Activated CD4-positive, alpha-beta T cell treated with anti-CD3 and anti-CD28 coated beads, Interleukin-2, amount 10 ng/mL, durations not matched to agents 7 days and 5 days (primary cell): ENCODE data around the gene PAGE4. TPM values are rescaled to one million over a fixed set of nuclear protein-coding genes. Genes with fewer than 3 reads are reported as not detected.

Experiments
- CTCF ChIA-PET: fragments of 350-600 bp; sonication (Branson Sonifier 250); formaldehyde crosslinking; loops from one replicate; lab custom pipeline; 2021; ENCODE audit warnings: antibody characterized with exemption; lab: Charles Lee
- POLR2A ChIA-PET: fragments of 350-600 bp; sonication (Branson Sonifier 250); formaldehyde crosslinking; loops from one replicate; lab custom pipeline; 2021; ENCODE audit warnings: antibody characterized with exemption; lab: Charles Lee
- DNase-seq: peaks from one replicate; pipeline ENCODE4 v3.0.0-alpha.2; 2020
- H3K27ac Mint-ChIP-seq: one replicate; pipeline ENCODE4 v1.8.0; 2021; ENCODE audit warnings: mild to moderate bottlenecking, moderate library complexity, mixed read lengths
- H3K27me3 Mint-ChIP-seq: one replicate; pipeline ENCODE4 v1.8.0; 2021; ENCODE audit warnings: mixed read lengths
- H3K36me3 Mint-ChIP-seq: one replicate; pipeline ENCODE4 v1.8.0; 2021; ENCODE audit warnings: low read depth, mixed read lengths
- H3K4me1 Mint-ChIP-seq: one replicate; pipeline ENCODE4 v1.8.0; 2021; ENCODE audit warnings: mixed read lengths
- H3K4me3 Mint-ChIP-seq: one replicate; pipeline ENCODE4 v1.8.0; 2021; ENCODE audit warnings: mild to moderate bottlenecking, moderate library complexity, mixed read lengths
- H3K9me3 Mint-ChIP-seq: one replicate; pipeline ENCODE4 v1.8.0; 2021; ENCODE audit warnings: mixed read lengths
- total RNA-seq, 2 experiments: library from RNA; stranded (reverse); gene quantifications; one replicate each; pipeline ENCODE4 v1.2.3, GENCODE V29; 2021

The PAGE4 gene
- not detected for total RNA-seq

GRCh38 chrX:49829016-49829415 lies at the start of gene PAGE4:
Gene PAGE4, plus strand, starts transcription at chrX:49829303. Its CDS starts 1,126 bp downstream, at chrX:49830429.
- no peak within 1 kb of the TSS for H3K27ac Mint-ChIP-seq
- no peak within 1 kb of the TSS for H3K4me3 Mint-ChIP-seq
- DNase-seq: no peak
- no peaks in the 10 kb centered on the region for H3K9me3 Mint-ChIP-seq
- no peaks in the 10 kb centered on the region for H3K36me3 Mint-ChIP-seq
- H3K27me3 Mint-ChIP-seq: peaks cover 4% of the 10 kb centered on the region
- POLR2A ChIA-PET: no interaction called here
- no peaks in the 10 kb centered on the region for H3K4me1 Mint-ChIP-seq
- CTCF ChIA-PET: no interaction called here

DNA sequence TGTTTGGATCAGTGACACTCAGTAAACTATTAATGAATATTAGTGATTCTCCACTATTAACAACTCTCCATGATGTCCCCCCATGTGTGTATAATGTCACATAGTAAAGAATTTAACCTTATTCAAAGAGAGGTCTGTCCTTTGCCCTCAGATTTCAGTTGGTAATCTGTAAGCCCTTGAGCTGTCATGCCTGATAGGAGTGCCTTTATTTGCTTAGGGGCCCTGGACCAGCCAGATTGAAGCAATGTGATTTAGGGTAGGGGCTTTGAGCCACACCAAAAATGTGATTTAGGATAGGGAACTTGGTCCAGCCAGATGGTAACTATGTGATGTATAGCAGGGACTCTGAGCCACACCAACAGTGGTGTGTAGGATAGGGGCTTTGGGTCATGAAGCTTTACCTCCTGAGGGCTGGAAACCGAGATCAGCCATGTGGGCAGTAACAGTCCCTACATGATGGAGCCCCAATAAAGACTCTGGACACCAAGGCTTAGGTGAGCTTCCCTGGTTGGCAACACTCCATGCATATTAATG lies 44.3 kb upstream of the PAGE4 start:
- Mint-ChIP-seq H3K27me3 (no peaks in the 10 kb centered on the region), H3K9me3 (no peaks in the 10 kb centered on the region)

GRCh38 chrX:49792376-49792775 lies 36.7 kb upstream of the PAGE4 start:
- no peak for DNase-seq
- H3K4me3 Mint-ChIP-seq: no peak overlapping the region
- peaks cover under 1% of the 10 kb centered on the region for H3K27me3 Mint-ChIP-seq
- H3K27ac Mint-ChIP-seq: no peak overlapping the region
- POLR2A ChIA-PET: no interaction called here
- no peaks in the 10 kb centered on the region for H3K9me3 Mint-ChIP-seq
- H3K4me1 Mint-ChIP-seq: no peaks in the 10 kb centered on the region
- CTCF ChIA-PET: no interaction called here
- no peaks in the 10 kb centered on the region for H3K36me3 Mint-ChIP-seq

More for the DNA sequence above, 44.3 kb upstream of the PAGE4 start:
- DNase-seq: no peak
- Mint-ChIP-seq H3K27ac (no peak overlapping the region), H3K36me3 (no peaks in the 10 kb centered on the region), H3K4me3 (no peak overlapping the region), H3K4me1 (no peaks in the 10 kb centered on the region)
- ChIA-PET POLR2A (no interaction called here), CTCF (no interaction called here)

DNA sequence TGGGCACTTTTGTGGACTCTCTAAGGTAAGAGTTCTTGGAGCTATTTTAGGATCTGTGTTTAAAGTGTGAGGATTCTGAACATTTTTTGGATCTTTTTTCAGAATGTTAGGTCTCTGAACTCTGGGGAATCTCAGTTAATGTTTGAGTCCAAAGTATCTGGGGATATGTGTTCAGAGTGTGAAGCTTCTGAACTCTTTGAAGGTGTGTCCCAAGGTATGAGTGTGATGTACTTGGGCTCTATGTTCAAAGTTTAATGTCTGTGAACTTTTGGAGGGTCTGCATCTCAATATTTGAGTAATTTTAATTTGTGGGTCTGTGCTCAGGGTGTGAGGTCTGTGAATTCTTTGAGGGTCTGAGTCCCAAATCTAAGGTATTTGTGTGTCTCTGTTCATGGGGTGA lies 35.4 kb upstream of the PAGE4 start:
- Mint-ChIP-seq H3K36me3 (no peaks in the 10 kb centered on the region), H3K9me3 (no peaks in the 10 kb centered on the region), H3K27ac (no peak overlapping the region), H3K4me3 (no peak overlapping the region), H3K4me1 (no peaks in the 10 kb centered on the region), H3K27me3 (peaks cover 2% of the 10 kb centered on the region)
- DNase-seq: no peak
- ChIA-PET CTCF (no interaction called here), POLR2A (no interaction called here)

DNA sequence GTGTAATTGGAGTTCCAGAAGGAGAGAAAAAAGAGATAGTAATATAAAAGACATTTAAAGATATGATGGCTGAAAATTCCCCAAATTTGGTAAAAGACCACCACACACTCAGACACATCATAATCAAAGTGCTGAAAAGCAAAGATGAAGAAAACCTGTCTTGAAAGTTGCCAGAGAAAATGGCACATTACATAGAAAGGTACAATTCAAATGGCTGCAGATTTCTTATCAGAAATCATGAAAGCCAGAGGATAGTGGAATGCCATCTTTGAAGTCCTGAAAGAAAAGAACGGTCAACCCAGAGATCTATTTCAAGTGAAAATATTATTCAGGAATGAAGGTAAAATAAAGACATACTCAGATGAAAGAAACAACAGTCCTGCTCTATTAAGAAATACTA lies 29.3 kb upstream of the PAGE4 start:
- no peaks in the 10 kb centered on the region for H3K36me3 Mint-ChIP-seq
- no peak overlapping the region for H3K4me3 Mint-ChIP-seq
- H3K4me1 Mint-ChIP-seq: no peaks in the 10 kb centered on the region
- H3K27ac Mint-ChIP-seq: no peak overlapping the region
- DNase-seq: no peak
- POLR2A ChIA-PET: no interaction called here
- H3K9me3 Mint-ChIP-seq: no peaks in the 10 kb centered on the region
- H3K27me3 Mint-ChIP-seq: peaks cover 4% of the 10 kb centered on the region
- CTCF ChIA-PET: no interaction called here

DNA sequence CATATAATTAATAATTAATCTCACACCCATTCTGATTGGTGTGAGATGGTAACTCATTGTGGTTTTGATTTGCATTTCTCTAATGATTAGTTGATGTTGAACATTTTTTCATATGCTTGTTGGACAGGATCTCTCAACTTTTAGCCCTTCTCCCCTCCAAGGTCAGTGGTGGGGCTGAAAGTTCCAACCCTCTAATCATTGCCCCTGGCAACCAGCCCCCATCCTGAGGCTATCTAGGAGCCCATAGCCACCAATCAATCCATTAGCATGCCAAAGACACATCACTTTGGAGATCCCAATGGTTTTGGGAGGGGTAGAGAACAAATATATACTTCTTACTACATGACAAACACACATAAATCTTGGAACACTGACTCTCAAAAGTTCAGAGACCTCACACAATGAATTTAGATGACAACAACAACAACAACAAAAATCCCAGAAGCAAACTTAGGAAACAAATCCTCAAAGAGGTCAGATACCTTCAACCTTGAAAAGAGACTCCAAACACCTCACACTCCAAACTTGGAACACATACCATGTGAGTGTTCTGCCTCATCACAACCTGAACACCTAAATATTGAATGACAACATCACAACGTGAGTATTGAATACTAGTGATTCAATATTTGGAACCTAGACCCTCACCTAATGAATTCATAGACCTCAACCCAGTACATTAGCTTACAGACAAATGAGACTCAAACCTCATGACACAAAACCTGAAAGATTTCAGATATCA lies 19.0 kb upstream of the PAGE4 start:
- H3K27me3 Mint-ChIP-seq: no peaks in the 10 kb centered on the region
- H3K9me3 Mint-ChIP-seq: peaks cover 3% of the 10 kb centered on the region
- H3K27ac Mint-ChIP-seq: no peak overlapping the region
- no peak overlapping the region for H3K4me3 Mint-ChIP-seq
- CTCF ChIA-PET: no interaction called here
- POLR2A ChIA-PET: no interaction called here
- H3K4me1 Mint-ChIP-seq: no peaks in the 10 kb centered on the region
- no peak for DNase-seq
- H3K36me3 Mint-ChIP-seq: no peaks in the 10 kb centered on the region

GRCh38 chrX:49812177-49812576 lies 16.9 kb upstream of the PAGE4 start:
- H3K36me3 Mint-ChIP-seq: no peaks in the 10 kb centered on the region
- POLR2A ChIA-PET: no interaction called here
- CTCF ChIA-PET: no interaction called here

DNA sequence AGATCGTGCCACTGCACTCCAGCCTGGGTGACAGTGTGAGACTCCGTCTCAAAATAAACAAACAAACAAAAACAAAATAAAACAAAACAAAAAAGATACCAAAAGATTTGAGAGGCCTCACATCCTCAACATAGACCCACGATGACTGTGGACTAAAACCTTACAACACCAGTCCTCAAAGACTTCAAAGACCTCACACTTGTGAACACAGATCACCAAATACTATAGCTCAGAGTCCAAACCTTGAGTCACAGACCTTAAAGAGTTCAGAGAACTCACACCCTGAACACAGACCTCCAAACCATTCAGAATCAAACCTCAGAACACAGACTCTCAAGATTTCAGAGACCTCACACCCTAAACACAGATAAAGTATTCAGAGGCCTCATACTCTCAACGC lies 12.7 kb upstream of the PAGE4 start:
- H3K9me3 Mint-ChIP-seq: no peaks in the 10 kb centered on the region
- ChIA-PET CTCF (no interaction called here), POLR2A (no interaction called here)
- no peak overlapping the region for H3K4me3 Mint-ChIP-seq
- no peak for DNase-seq
- no peaks in the 10 kb centered on the region for H3K4me1 Mint-ChIP-seq
- H3K36me3 Mint-ChIP-seq: no peaks in the 10 kb centered on the region
- H3K27me3 Mint-ChIP-seq: peaks cover 3% of the 10 kb centered on the region
- no peak overlapping the region for H3K27ac Mint-ChIP-seq

More at GRCh38 chrX:49812177-49812576, 16.9 kb upstream of the PAGE4 start:
- Mint-ChIP-seq H3K4me3 (no peak overlapping the region), H3K9me3 (peaks cover 3% of the 10 kb centered on the region), H3K4me1 (no peaks in the 10 kb centered on the region), H3K27me3 (no peaks in the 10 kb centered on the region), H3K27ac (no peak overlapping the region)
- DNase-seq: no peak

- Mint-ChIP-seq H3K4me1 (no peaks in the 10 kb centered on the region), H3K4me3 (no peak overlapping the region), H3K36me3 (no peaks in the 10 kb centered on the region), H3K27ac (no peak overlapping the region), H3K27me3 (peaks cover 3% of the 10 kb centered on the region), H3K9me3 (no peaks in the 10 kb centered on the region)
- POLR2A ChIA-PET: no interaction called here
- no peak for DNase-seq
- CTCF ChIA-PET: interaction anchor here (1.1 kb wide), 1 partner anchor 103 kb away, joined by 3 read pairs; no protein-coding TSS in a partner anchor
Observed at GRCh38 chrX:49838374-49838773, 9.3 kb downstream of the PAGE4 start.

DNA sequence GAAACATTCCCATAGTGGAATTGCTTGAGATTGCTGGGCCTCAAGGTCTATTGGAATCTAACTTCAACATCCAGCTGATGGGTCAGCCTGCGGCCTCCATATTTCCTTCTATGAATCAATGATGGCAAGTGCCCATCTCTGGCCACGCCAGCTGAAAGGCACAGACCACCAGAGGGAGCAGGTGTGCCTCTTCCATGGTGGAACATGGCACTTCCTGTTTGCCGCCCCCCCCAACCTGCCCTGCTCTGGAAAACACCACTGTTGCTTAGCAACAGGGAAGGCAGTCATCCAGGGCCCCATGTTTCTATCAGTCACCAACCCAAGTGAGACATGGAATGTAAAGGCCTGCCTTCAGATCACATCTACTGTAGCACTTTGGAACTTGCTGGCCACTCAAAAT lies 11.6 kb downstream of the PAGE4 start:
- ChIA-PET CTCF (no interaction called here), POLR2A (no interaction called here)
- no peak overlapping the region for H3K4me3 Mint-ChIP-seq
- DNase-seq: peak; percentile 15
- peaks cover 3% of the 10 kb centered on the region for H3K27me3 Mint-ChIP-seq
- H3K4me1 Mint-ChIP-seq: no peaks in the 10 kb centered on the region
- no peaks in the 10 kb centered on the region for H3K9me3 Mint-ChIP-seq
- no peak overlapping the region for H3K27ac Mint-ChIP-seq
- no peaks in the 10 kb centered on the region for H3K36me3 Mint-ChIP-seq

DNA sequence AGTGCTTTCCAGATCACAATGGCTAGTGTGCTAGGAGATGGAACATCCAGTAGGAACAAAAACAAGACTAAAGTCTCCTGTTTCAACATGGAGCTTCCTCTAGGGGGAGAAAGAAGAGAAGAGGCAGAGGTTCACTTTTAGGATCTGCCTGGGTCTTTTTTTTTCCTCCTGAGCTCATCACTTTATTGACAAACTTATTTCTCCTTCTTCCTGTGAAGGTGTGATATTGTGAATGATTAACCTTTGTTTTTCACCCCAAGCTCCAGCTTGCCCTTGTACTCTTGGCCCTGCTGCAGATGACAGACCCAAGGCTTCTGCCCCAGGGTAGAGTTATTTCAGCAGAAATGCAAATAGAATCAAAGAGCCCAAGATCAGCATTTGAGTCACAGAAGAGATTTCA lies 13.5 kb downstream of the PAGE4 start:
- Mint-ChIP-seq H3K4me3 (no peak overlapping the region), H3K4me1 (no peaks in the 10 kb centered on the region), H3K27ac (no peak overlapping the region), H3K36me3 (no peaks in the 10 kb centered on the region), H3K9me3 (no peaks in the 10 kb centered on the region), H3K27me3 (no peaks in the 10 kb centered on the region)
- ChIA-PET POLR2A (no interaction called here), CTCF (no interaction called here)
- DNase-seq: no peak

GRCh38 chrX:49844611-49845010 lies 15.5 kb downstream of the PAGE4 start:
- Mint-ChIP-seq H3K4me1 (no peaks in the 10 kb centered on the region), H3K27ac (no peak overlapping the region), H3K36me3 (no peaks in the 10 kb centered on the region), H3K4me3 (no peak overlapping the region), H3K27me3 (peaks cover 5% of the 10 kb centered on the region), H3K9me3 (no peaks in the 10 kb centered on the region)
- CTCF ChIA-PET: no interaction called here
- POLR2A ChIA-PET: no interaction called here
- DNase-seq: no peak

DNA sequence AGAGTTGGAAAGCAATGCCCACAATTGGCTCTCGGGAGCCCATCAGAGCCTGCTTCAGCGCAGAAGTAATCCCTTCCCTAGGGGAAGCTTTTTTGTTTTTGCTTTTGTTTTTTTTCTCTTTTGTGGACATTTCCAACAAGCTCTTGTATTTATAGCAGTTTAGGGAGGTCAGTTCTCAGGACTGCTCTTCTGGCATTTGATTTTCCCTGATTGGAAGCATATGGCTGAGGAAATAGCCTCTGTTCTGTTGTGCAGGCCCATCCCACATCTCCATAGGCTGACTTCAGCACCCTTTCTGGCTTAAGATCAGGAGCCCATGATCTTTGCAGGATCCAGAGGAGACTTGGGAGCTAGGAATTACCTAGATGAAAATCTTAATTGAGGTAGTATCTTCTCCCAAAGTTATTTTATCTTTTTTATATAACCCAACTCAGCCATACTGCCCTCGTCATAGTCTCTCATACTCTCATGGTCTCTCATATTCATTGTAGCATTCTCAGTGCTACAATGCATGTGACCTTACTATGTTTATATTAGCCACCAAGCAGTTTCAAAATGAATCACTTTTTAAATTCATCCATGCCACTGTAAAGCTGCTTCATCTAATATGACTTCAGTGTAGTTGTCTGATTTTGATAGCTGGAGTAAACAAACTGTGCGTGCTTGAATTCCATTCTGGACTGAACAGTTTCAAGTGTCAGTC lies 16.7 kb downstream of the PAGE4 start:
- ChIA-PET CTCF (no interaction called here), POLR2A (no interaction called here)
- H3K4me1 Mint-ChIP-seq: no peaks in the 10 kb centered on the region
- no peak overlapping the region for H3K4me3 Mint-ChIP-seq
- H3K36me3 Mint-ChIP-seq: no peaks in the 10 kb centered on the region
- H3K27ac Mint-ChIP-seq: no peak overlapping the region
- H3K27me3 Mint-ChIP-seq: peaks cover 9% of the 10 kb centered on the region
- no peaks in the 10 kb centered on the region for H3K9me3 Mint-ChIP-seq
- DNase-seq: no peak
